CD4-positive, alpha-beta T cell treated with Interleukin-4 for 4 hours (primary cell): ENCODE measurements around the gene SLC39A3.
"Not testable (repeated sequence)": the region's sequence is repeated elsewhere in the genome, so short reads cannot be mapped to it uniquely, and the experiment has no call there.

Source experiments
- DNase-seq: peaks from one replicate; pipeline ENCODE4 v3.0.0-alpha.2; 2020

Gene SLC39A3

GRCh38 chr19:2721570-2722540, 18.0 kb downstream of the SLC39A3 start:
- no peak for DNase-seq

GRCh38 chr19:2720777-2721569, 18.8 kb downstream of the SLC39A3 start, which contains the start of gene DIRAS1:
Gene DIRAS1, minus strand, starts transcription at chr19:2721372. Its CDS starts 3,566 bp downstream, at chr19:2717806.
- DNase-seq: no peak

GRCh38 chr19:2719920-2720776, 19.7 kb downstream of the SLC39A3 start:
- no peak for DNase-seq

GRCh38 chr19:2719232-2719735, 20.5 kb downstream of the SLC39A3 start:
- DNase-seq: no peak

- DNase-seq: no peak
Observed at GRCh38 chr19:2717638-2718541, 21.9 kb downstream of the SLC39A3 start.

- DNase-seq: no peak
Observed at GRCh38 chr19:2716722-2717637, 22.8 kb downstream of the SLC39A3 start.

- DNase-seq: no peak
Observed at GRCh38 chr19:2716275-2716650, 23.6 kb downstream of the SLC39A3 start.

GRCh38 chr19:2715470-2716274, 24.1 kb downstream of the SLC39A3 start:
- DNase-seq: no peak

GRCh38 chr19:2714531-2715269, 25.1 kb downstream of the SLC39A3 start:
- DNase-seq: no peak

GRCh38 chr19:2714102-2714501, 25.7 kb downstream of the SLC39A3 start:
- DNase-seq: not testable (repeated sequence)

GRCh38 chr19:2713170-2713569, 26.6 kb downstream of the SLC39A3 start:
- DNase-seq: not testable (repeated sequence)

- DNase-seq: no peak
Observed at GRCh38 chr19:2711875-2712205, 28.0 kb downstream of the SLC39A3 start.

- DNase-seq: no peak
Observed at GRCh38 chr19:2711172-2711874, 28.5 kb downstream of the SLC39A3 start.

- DNase-seq: no peak
Observed at GRCh38 chr19:2706251-2706650, 33.6 kb downstream of the SLC39A3 start.

GRCh38 chr19:2703691-2704216, 36.1 kb downstream of the SLC39A3 start:
- no peak for DNase-seq

GRCh38 chr19:2703077-2703437, 36.8 kb downstream of the SLC39A3 start:
- DNase-seq: no peak

- DNase-seq: peak; percentile 87
Observed at GRCh38 chr19:2702170-2703076, 37.4 kb downstream of the SLC39A3 start, which contains the start of gene GNG7. Gene GNG7, minus strand, starts transcription at chr19:2702694. Its CDS starts 182,006 bp downstream, at chr19:2520688.
